GM23248 (cell line): ENCODE results near the gene RHO.

Experiments used
- EZH2 ChIP-seq: fragments of 200-600 bp; sonication (generic); IDR thresholded peaks from 2 replicates; pipeline ENCODE4 v1.6.1; 2018; ENCODE audit warnings: antibody characterized with exemption, mild to moderate bottlenecking; ENCODE audit not compliant: insufficient read depth, poor library complexity, severe bottlenecking
- EZH2phosphoT487 ChIP-seq: fragments of 200-600 bp; sonication (generic); IDR thresholded peaks from 2 replicates; pipeline ENCODE4 v1.6.1; 2018; ENCODE audit warnings: antibody characterized with exemption, moderate library complexity, mild to moderate bottlenecking, low read depth; ENCODE audit not compliant: insufficient read depth

GRCh38 chr3:129490273-129490675, 38.2 kb upstream of the RHO start:
- TF ChIP-seq EZH2 = no peak
- TF ChIP-seq EZH2phosphoT487 = no peak
